Measurements from ENCODE around the gene FBXW10. TPM values are rescaled to one million over a fixed set of nuclear protein-coding genes. Genes with fewer than 3 reads are reported as not detected.
"Not testable (repeated sequence)": the region's sequence is repeated elsewhere in the genome, so short reads cannot be mapped to it uniquely, and the experiment has no call there.

Gene FBXW10
- total RNA-seq (0.04 and 0.12 TPM in 2 replicates), polyA plus RNA-seq (0.31 TPM in 1 of 2 replicates, not detected in the other)

GRCh38 chr17:18743699-18744421 is at the start of gene FBXW10:
FBXW10 (plus strand) TSS chr17:18744054; CDS start chr17:18744245, 191 bp downstream.
- H3K36me3 ChIP-seq; H3K4me3 ChIP-seq; H3K27ac ChIP-seq; H3K4me1 ChIP-seq (ENCODE audit: low read depth); H3K9me3 ChIP-seq (ENCODE audit: low read depth); DNase-seq (ENCODE audit: low read depth in 1 of 2, low spot score in 1 of 2); H3K27me3 ChIP-seq: not testable (repeated sequence)

GRCh38 chr17:18695143-18695542 is 48.7 kb upstream of the FBXW10 start:
- H3K4me3 ChIP-seq, H3K27ac ChIP-seq: not testable (repeated sequence)

GRCh38 chr17:18698473-18699103 is 45.3 kb upstream of the FBXW10 start:
- not testable (repeated sequence) for H3K4me1 ChIP-seq (ENCODE audit: low read depth); H3K9me3 ChIP-seq (ENCODE audit: low read depth); H3K27ac ChIP-seq; H3K27me3 ChIP-seq; DNase-seq (ENCODE audit: low read depth in 1 of 2, low spot score in 1 of 2); H3K36me3 ChIP-seq
- peak overlapping the region; percentile 33 for H3K4me3 ChIP-seq

More at GRCh38 chr17:18695143-18695542, 48.7 kb upstream of the FBXW10 start:
- DNase-seq (ENCODE audit: low read depth in 1 of 2, low spot score in 1 of 2); H3K4me1 ChIP-seq (ENCODE audit: low read depth); H3K27me3 ChIP-seq; H3K9me3 ChIP-seq (ENCODE audit: low read depth); H3K36me3 ChIP-seq: not testable (repeated sequence)

GRCh38 chr17:18705955-18706354 is 37.9 kb upstream of the FBXW10 start:
- H3K27ac ChIP-seq; H3K4me1 ChIP-seq (ENCODE audit: low read depth): not testable (repeated sequence)

GRCh38 chr17:18708215-18708614 is 35.6 kb upstream of the FBXW10 start:
- H3K27me3 ChIP-seq; H3K36me3 ChIP-seq; H3K9me3 ChIP-seq (ENCODE audit: low read depth); H3K27ac ChIP-seq; H3K4me3 ChIP-seq; H3K4me1 ChIP-seq (ENCODE audit: low read depth): not testable (repeated sequence)
- DNase-seq (ENCODE audit: low read depth in 1 of 2, low spot score in 1 of 2): peak in 1 of 2 donors; percentile 0

More at GRCh38 chr17:18705955-18706354, 37.9 kb upstream of the FBXW10 start:
- H3K27me3 ChIP-seq; H3K4me3 ChIP-seq; DNase-seq (ENCODE audit: low read depth in 1 of 2, low spot score in 1 of 2); H3K36me3 ChIP-seq; H3K9me3 ChIP-seq (ENCODE audit: low read depth): not testable (repeated sequence)

GRCh38 chr17:18712354-18712999 is 31.4 kb upstream of the FBXW10 start:
- H3K36me3 ChIP-seq; H3K4me1 ChIP-seq (ENCODE audit: low read depth); H3K9me3 ChIP-seq (ENCODE audit: low read depth); H3K4me3 ChIP-seq; H3K27ac ChIP-seq; H3K27me3 ChIP-seq: not testable (repeated sequence)
- peak; percentile 39 for TF ChIP-seq CTCF (IDR thresholded peaks at IDR 0.05; ENCODE audit: low read depth, low read length)
- DNase-seq (ENCODE audit: low read depth in 1 of 2, low spot score in 1 of 2): peak; percentile 69 to 74

- H3K27me3 ChIP-seq; H3K9me3 ChIP-seq (ENCODE audit: low read depth); H3K4me1 ChIP-seq (ENCODE audit: low read depth); H3K36me3 ChIP-seq; H3K4me3 ChIP-seq; H3K27ac ChIP-seq: not testable (repeated sequence)
- peak; percentile 1 to 21 for DNase-seq (ENCODE audit: low read depth in 1 of 2, low spot score in 1 of 2)
Measured at GRCh38 chr17:18718643-18719427, 25.0 kb upstream of the FBXW10 start.

- not testable (repeated sequence) for H3K27me3 ChIP-seq; H3K27ac ChIP-seq; H3K4me1 ChIP-seq (ENCODE audit: low read depth); H3K36me3 ChIP-seq; H3K4me3 ChIP-seq; H3K9me3 ChIP-seq (ENCODE audit: low read depth); DNase-seq (ENCODE audit: low read depth in 1 of 2, low spot score in 1 of 2)
Measured at GRCh38 chr17:18719428-18720110, 24.3 kb upstream of the FBXW10 start.

- H3K4me1 ChIP-seq (ENCODE audit: low read depth); H3K9me3 ChIP-seq (ENCODE audit: low read depth); H3K27ac ChIP-seq; H3K36me3 ChIP-seq; H3K4me3 ChIP-seq; H3K27me3 ChIP-seq; DNase-seq (ENCODE audit: low read depth in 1 of 2, low spot score in 1 of 2): not testable (repeated sequence)
Measured at GRCh38 chr17:18721775-18722547, 21.9 kb upstream of the FBXW10 start.

- H3K36me3 ChIP-seq; H3K27ac ChIP-seq; H3K27me3 ChIP-seq; H3K9me3 ChIP-seq (ENCODE audit: low read depth); H3K4me1 ChIP-seq (ENCODE audit: low read depth); H3K4me3 ChIP-seq: not testable (repeated sequence)
- peak in 1 of 2 donors; percentile 0 for DNase-seq (ENCODE audit: low read depth in 1 of 2, low spot score in 1 of 2)
Measured at GRCh38 chr17:18722612-18723011, 21.2 kb upstream of the FBXW10 start.

- H3K4me3 ChIP-seq; H3K4me1 ChIP-seq (ENCODE audit: low read depth); DNase-seq (ENCODE audit: low read depth in 1 of 2, low spot score in 1 of 2); H3K9me3 ChIP-seq (ENCODE audit: low read depth); H3K27ac ChIP-seq; H3K27me3 ChIP-seq; H3K36me3 ChIP-seq: not testable (repeated sequence)
Measured at GRCh38 chr17:18723509-18723908, 20.3 kb upstream of the FBXW10 start.
